Nephron progenitor cell (in vitro differentiated cells): ENCODE results near the gene CRYBG3.

Experiments
- DNase-seq: peaks from one replicate; pipeline ENCODE4 v3.0.0; 2021
- H3K27ac Mint-ChIP-seq: 2 replicates; pipeline ENCODE4 v1.8.0; 2021; ENCODE audit warnings: mild to moderate bottlenecking, moderate library complexity, mixed read lengths
- H3K27me3 Mint-ChIP-seq: 2 replicates; pipeline ENCODE4 v1.8.0; 2021; ENCODE audit warnings: mild to moderate bottlenecking, low read depth, mixed read lengths; ENCODE audit not compliant: poor library complexity
- H3K36me3 Mint-ChIP-seq: 2 replicates; pipeline ENCODE4 v1.8.0; 2021; ENCODE audit warnings: low read depth, mixed read lengths
- H3K4me1 Mint-ChIP-seq: 2 replicates; pipeline ENCODE4 v1.8.0; 2021; ENCODE audit warnings: mixed read lengths
- H3K4me3 Mint-ChIP-seq: 2 replicates; pipeline ENCODE4 v1.8.0; 2021; ENCODE audit warnings: mild to moderate bottlenecking, moderate library complexity, mixed read lengths
- H3K9me3 Mint-ChIP-seq: 2 replicates; pipeline ENCODE4 v1.8.0; 2021; ENCODE audit warnings: mild to moderate bottlenecking, moderate library complexity, mixed read lengths
- TF ChIP-seq, protein P1 (sequence below): fragments of 200-600 bp; sonication (generic); IDR thresholded peaks from 2 replicates; pipeline ENCODE4 v1.5.0; 2021; ENCODE audit warnings: antibody characterized with exemption

CRYBG3 gene

DNA sequence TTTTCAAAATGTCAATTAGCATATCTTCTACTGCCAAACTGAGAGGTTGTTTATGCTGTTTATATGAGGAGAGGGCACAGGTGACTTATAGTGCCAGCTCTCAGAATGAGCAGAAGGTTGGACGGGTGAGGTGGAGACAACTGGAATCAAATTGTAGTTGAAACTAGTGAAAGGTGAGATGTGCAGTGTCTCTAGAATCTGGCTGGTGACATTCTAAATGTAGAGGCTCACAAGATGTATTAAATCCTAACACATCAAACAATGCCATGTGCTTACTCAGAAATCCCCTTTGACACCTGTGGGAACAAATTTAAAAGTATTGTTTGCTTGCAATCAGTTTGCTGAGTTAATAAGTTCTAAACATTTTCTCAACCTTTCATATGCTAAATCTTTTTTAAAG, 40.8 kb downstream of the CRYBG3 start:
- H3K4me3 Mint-ChIP-seq: no peak overlapping the region
- H3K9me3 Mint-ChIP-seq: peaks cover 3% of the 10 kb centered on the region
- no peaks in the 10 kb centered on the region for H3K4me1 Mint-ChIP-seq
- no peak for DNase-seq
- H3K27ac Mint-ChIP-seq: no peak overlapping the region
- no peaks in the 10 kb centered on the region for H3K27me3 Mint-ChIP-seq
- H3K36me3 Mint-ChIP-seq: no peaks in the 10 kb centered on the region
- TF ChIP-seq, protein P1, sequence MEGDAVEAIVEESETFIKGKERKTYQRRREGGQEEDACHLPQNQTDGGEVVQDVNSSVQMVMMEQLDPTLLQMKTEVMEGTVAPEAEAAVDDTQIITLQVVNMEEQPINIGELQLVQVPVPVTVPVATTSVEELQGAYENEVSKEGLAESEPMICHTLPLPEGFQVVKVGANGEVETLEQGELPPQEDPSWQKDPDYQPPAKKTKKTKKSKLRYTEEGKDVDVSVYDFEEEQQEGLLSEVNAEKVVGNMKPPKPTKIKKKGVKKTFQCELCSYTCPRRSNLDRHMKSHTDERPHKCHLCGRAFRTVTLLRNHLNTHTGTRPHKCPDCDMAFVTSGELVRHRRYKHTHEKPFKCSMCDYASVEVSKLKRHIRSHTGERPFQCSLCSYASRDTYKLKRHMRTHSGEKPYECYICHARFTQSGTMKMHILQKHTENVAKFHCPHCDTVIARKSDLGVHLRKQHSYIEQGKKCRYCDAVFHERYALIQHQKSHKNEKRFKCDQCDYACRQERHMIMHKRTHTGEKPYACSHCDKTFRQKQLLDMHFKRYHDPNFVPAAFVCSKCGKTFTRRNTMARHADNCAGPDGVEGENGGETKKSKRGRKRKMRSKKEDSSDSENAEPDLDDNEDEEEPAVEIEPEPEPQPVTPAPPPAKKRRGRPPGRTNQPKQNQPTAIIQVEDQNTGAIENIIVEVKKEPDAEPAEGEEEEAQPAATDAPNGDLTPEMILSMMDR: no peak

DNA sequence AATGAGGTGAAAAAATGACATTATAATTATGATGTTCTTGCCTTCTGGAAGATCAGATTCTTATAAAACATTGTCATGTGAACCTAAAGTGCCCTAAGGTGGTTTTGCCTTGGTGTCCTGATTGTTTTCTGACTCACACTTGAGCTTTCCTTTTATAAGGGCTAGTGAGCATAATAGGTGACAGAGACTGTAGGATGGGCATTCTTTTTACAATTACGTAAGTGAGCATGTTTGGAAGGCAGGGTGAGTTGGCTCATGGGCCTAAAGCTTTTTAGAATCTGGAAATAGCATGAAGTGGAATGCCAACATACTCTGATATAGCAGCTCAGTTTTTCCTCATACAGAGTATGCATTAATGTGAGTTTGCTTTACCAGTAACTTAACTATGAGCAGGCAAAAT, 41.2 kb downstream of the CRYBG3 start:
- H3K36me3 Mint-ChIP-seq: no peaks in the 10 kb centered on the region
- H3K27me3 Mint-ChIP-seq: no peaks in the 10 kb centered on the region

DNA sequence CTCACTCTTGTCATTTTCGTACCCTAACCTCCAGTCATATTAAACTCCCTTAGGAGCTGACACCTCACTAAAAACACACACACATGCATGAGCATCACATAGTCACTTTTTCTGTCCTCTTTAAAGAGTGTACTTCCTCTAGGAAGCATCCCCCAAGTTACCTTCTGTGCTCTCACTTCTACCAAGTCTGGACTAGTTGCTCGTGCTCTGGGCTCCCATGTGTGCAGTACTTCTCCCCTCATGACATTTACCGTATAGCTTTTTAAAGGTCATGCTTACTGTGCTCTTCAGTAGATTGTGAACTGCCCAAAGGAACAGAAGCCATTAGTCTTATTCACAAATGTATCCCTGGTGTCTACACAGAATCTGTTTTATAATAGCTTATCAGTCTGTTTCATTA, 42.0 kb downstream of the CRYBG3 start:
- Mint-ChIP-seq H3K9me3 (no peaks in the 10 kb centered on the region), H3K4me3 (no peak overlapping the region), H3K4me1 (no peaks in the 10 kb centered on the region), H3K27me3 (no peaks in the 10 kb centered on the region), H3K36me3 (no peaks in the 10 kb centered on the region), H3K27ac (no peak overlapping the region)
- TF ChIP-seq, protein P1: no peak
- DNase-seq: no peak

More for the DNA sequence above, 41.2 kb downstream of the CRYBG3 start:
- TF ChIP-seq, protein P1: no peak
- Mint-ChIP-seq H3K4me1 (no peaks in the 10 kb centered on the region), H3K9me3 (no peaks in the 10 kb centered on the region), H3K4me3 (no peak overlapping the region), H3K27ac (no peak overlapping the region)
- no peak for DNase-seq

DNA sequence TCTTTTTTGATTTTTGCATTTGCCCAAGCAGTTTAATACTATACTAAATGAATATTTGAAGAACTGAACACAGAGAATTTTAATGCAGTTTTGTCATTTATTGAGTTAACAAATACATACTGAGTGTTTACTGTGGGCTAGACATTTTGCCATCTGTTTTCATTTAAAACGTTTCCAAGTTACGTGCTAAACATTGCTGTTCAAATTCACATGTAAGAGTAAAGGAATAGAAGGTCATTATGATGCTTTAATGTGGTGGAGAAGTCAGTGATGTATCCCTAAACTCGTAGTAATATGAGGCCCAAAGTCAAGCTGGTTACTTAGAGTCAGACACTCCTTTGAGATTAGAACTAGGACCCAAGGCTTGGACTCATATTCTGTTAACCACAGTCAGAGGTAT, 49.4 kb downstream of the CRYBG3 start:
- DNase-seq: no peak
- TF ChIP-seq, protein P1: no peak
- Mint-ChIP-seq H3K4me1 (no peaks in the 10 kb centered on the region), H3K27ac (no peak overlapping the region), H3K27me3 (peaks cover 4% of the 10 kb centered on the region), H3K36me3 (peaks cover 20% of the 10 kb centered on the region), H3K9me3 (no peaks in the 10 kb centered on the region), H3K4me3 (no peak overlapping the region)

DNA sequence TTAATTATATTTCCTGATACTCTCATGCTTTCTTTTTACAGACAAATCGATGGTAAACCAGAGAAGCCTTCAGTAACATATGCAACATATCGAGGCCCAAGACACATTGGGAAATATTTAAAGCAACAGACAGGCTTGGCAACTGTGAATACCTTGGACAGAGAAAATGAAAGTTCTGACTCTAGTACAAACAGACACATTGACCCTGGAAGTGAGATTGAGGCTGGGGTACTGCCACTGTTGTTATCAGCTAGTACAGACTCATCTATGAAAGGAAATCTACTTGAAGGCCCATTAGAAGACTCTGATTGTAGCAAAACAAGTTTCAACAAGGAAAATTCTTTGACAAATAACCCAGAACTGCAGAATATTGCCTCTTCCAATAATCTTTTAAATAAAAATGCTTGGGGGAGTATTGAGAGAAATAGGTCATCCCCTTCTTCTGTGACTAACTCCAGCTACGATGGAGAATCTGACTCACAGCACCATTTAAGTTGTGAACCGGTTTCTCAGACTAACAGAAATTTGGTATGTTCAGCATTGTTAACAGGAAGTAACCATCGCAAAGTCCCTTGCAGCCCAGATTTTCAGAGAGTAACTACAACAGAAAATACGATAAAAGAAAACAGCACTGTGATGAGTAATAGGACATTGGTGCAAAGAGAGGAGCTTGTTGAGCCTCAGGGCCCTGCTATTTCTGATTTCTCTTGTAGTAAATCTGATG, 50.2 kb downstream of the CRYBG3 start:
- no peak for DNase-seq
- H3K36me3 Mint-ChIP-seq: peaks cover 20% of the 10 kb centered on the region
- H3K4me1 Mint-ChIP-seq: no peaks in the 10 kb centered on the region
- peaks cover 4% of the 10 kb centered on the region for H3K27me3 Mint-ChIP-seq
- no peak overlapping the region for H3K27ac Mint-ChIP-seq
- H3K4me3 Mint-ChIP-seq: no peak overlapping the region
- TF ChIP-seq, protein P1: no peak
- H3K9me3 Mint-ChIP-seq: peaks cover 5% of the 10 kb centered on the region

DNA sequence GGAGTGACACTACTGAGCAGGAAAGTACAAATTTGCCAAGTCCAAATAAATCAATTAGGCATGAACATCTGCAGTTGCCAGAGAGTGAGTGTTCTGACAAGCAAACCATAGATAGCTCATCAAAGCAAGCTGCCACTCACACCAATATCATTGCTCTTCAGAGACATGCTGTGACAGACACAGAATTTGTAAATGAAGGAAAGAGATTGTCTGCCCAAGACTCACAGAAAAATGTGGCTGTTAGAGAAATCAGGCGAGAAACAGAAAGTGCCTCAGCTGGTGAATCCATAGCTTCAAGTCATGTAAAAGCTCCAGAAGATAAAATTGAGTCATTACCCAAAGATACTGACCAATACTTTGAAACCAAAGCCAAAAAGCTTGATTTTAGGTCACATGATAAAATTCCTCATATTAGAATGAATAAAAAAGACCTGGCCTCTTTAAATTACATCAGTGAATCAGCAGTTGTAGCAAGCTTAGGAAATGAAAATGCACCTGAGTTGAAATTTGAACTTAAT, 50.8 kb downstream of the CRYBG3 start:
- Mint-ChIP-seq H3K36me3 (peaks cover 20% of the 10 kb centered on the region), H3K4me3 (no peak overlapping the region), H3K27ac (no peak overlapping the region), H3K9me3 (peaks cover 5% of the 10 kb centered on the region), H3K4me1 (no peaks in the 10 kb centered on the region), H3K27me3 (peaks cover 4% of the 10 kb centered on the region)
- DNase-seq: no peak
- TF ChIP-seq, protein P1: no peak
